Measurements from ENCODE around the gene ZFP62. TPM values are rescaled to one million over a fixed set of nuclear protein-coding genes. Genes with fewer than 3 reads are reported as not detected.

ZFP62 gene
- total and polyA plus RNA-seq, 2 donors = 17.4 to 32.6 TPM

GRCh38 chr5:180875860-180876426 is 14.9 kb upstream of the ZFP62 start:
- H3K4me3 ChIP-seq (ENCODE audit: low read depth, low read length) = no peak overlapping the region
- H3K27ac ChIP-seq (ENCODE audit: low read depth) = no peak overlapping the region
- H3K36me3 ChIP-seq (ENCODE audit: insufficient read depth) = no peaks in the 10 kb centered on the region
- H3K4me1 ChIP-seq (ENCODE audit: insufficient read depth) = no peaks in the 10 kb centered on the region
- 68% methylated on average over 10 of the region's 10 CpGs for WGBS
- DNase-seq (ENCODE audit: extremely low spot score) = no peak

- whole genome bisulfite sequencing = 74% methylated on average over 12 of the region's 12 CpGs
These were observed 13.9 kb upstream of the ZFP62 start for GRCh38 chr5:180874804-180875582.

DNA sequence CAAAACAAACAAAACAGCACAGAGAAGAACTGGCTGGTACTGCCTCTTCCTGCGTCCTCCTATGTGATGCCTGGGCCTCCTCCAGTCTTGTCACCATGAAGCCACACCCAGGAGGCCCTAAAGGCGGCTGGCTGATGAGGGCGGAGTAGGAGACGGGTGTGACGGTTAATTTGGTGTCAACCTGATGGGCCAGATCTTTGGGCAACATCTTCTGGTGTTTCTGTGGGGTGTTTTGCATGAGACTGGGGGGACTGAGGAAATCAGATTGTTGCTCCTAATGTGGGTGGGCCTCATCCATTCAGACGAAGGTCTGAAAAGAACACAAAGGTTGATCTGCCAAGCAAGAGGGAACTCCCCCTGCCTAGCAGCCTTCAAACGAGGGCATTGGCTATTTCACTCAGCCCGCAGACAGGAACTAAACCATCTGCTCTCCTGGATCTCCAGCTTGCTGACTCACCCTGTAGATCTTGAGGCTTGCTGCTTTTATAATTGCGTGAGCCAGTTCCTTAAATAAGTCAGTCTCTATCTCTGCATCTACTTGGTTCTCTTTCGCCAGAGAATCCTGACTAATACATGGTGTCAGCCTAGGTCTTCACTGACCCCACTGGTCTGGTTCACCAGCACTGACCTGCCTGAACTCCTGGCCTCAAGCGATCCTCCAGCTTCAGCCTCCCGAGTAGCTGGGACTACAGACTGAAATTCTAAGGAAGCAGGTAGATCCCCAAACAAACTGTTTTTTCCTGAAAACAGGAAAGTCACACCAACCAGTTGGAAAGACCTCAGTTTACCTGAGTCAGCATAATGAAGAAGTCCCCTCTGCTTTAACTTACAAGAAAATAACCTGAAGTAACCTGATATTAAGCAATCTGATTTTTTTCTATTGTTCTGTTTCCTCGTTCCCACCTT is 12.8 kb upstream of the ZFP62 start:
- DNase-seq (ENCODE audit: extremely low spot score) = no peak
- Histone ChIP-seq H3K36me3 (ENCODE audit: insufficient read depth) (no peaks in the 10 kb centered on the region), H3K4me1 (ENCODE audit: insufficient read depth) (no peaks in the 10 kb centered on the region), H3K27ac (ENCODE audit: low read depth) (no peak overlapping the region), H3K4me3 (ENCODE audit: low read depth, low read length) (no peak overlapping the region)
- WGBS = 70% methylated on average over 13 of the region's 13 CpGs

More at GRCh38 chr5:180874804-180875582, 13.9 kb upstream of the ZFP62 start:
- Histone ChIP-seq H3K4me1 (ENCODE audit: insufficient read depth) (no peaks in the 10 kb centered on the region), H3K4me3 (ENCODE audit: low read depth, low read length) (no peak overlapping the region), H3K36me3 (ENCODE audit: insufficient read depth) (no peaks in the 10 kb centered on the region), H3K27ac (ENCODE audit: low read depth) (no peak overlapping the region)
- no peak for DNase-seq (ENCODE audit: extremely low spot score)

- Histone ChIP-seq H3K27ac (ENCODE audit: low read depth) (no peak overlapping the region), H3K4me1 (ENCODE audit: insufficient read depth) (no peaks in the 10 kb centered on the region)
These were observed 11.3 kb upstream of the ZFP62 start for GRCh38 chr5:180872419-180872818.

DNA sequence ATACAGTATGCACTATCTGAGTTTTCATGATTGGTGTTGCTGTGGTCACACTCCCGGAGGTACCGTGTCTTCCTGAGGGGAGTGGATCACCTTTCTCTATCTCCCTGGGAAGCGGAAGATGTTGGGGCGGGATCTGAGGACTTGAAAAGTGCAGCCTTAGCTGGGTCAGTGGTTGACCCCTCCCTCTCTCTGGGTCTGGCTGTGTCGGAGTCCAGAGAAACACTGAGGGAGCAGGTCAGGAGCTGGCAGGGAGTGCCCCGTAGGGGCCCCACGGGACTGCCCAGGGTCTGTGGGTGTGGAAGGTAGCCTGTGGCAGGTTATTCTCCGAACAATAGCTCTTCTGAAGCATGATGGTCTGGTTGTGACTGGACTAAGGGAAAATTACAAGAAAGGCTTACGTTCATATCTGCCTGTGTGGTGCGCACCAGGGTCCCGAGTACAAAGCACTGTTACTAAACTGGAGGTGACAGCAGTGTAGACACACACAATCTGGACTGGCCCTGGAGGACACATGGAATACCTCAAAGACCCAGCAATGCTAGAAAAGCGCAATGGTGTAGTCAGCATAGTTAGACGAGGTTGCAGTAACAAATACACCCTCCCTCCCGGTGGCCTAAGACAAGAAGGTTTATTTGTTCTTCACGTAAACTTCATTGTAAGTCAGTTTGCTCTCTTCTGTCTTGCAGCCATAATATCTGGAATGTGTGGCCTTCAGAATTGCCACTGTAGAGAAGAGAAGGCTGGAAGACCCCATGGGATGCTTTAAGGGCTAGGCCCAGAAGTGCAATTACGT is 9.4 kb upstream of the ZFP62 start:
- H3K4me3 ChIP-seq (ENCODE audit: low read depth, low read length) = no peak overlapping the region

More at GRCh38 chr5:180872419-180872818, 11.3 kb upstream of the ZFP62 start:
- Histone ChIP-seq H3K4me3 (ENCODE audit: low read depth, low read length) (no peak overlapping the region), H3K36me3 (ENCODE audit: insufficient read depth) (no peaks in the 10 kb centered on the region)
- 82% methylated on average over 9 of the region's 9 CpGs for WGBS
- no peak for DNase-seq (ENCODE audit: extremely low spot score)

DNA sequence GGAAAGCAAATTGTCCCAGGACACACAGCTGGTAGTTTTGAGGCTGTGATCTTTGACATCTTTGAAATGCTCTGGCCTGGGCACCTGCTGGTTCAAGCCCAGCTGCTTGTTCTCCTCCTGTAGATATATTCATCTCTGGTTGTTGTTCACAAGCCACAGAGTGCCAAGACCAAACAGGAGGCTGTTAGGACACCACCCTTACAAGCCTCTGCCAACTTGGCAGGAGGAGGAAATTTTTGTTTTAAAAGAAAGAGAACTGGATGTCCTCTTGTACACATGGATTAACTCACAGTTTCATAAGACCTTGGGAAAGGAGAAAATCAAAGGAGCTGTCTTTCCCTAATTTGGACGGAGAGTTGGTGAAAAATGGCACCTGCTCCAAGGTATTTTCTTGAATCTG is 8.5 kb upstream of the ZFP62 start:
- no peak overlapping the region for H3K27ac ChIP-seq (ENCODE audit: low read depth)
- no peak overlapping the region for H3K4me3 ChIP-seq (ENCODE audit: low read depth, low read length)
- WGBS = 58% methylated on average over 1 of the region's 1 CpG
- H3K36me3 ChIP-seq (ENCODE audit: insufficient read depth) = no peaks in the 10 kb centered on the region
- H3K4me1 ChIP-seq (ENCODE audit: insufficient read depth) = no peaks in the 10 kb centered on the region
- DNase-seq (ENCODE audit: extremely low spot score) = no peak

More for the DNA sequence above, 9.4 kb upstream of the ZFP62 start:
- Histone ChIP-seq H3K36me3 (ENCODE audit: insufficient read depth) (no peaks in the 10 kb centered on the region), H3K27ac (ENCODE audit: low read depth) (no peak overlapping the region), H3K4me1 (ENCODE audit: insufficient read depth) (no peaks in the 10 kb centered on the region)
- WGBS = 69% methylated on average over 16 of the region's 16 CpGs
- DNase-seq (ENCODE audit: extremely low spot score) = no peak

DNA sequence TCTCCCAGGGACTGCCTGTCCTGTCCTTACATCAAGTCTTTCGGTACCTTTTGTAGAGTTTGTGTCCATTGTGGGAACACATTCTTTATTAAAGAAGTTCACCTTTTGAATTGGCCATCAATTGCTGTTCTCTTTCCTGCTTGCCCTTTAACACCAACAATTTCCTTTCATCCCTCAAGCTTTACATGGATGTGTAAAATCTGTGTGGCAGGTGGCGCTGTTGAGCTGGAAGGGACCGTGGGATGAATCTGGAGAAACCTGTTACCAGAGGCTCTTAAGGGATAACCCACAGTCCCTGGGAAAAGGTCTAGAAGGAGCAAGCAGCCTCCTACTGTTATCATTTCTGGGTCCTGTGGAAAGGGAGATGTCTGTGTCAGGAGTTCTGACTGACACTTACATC is 7.9 kb upstream of the ZFP62 start:
- DNase-seq (ENCODE audit: extremely low spot score) = peak; percentile 73
- 3% methylated on average over 3 of the region's 3 CpGs for WGBS
- H3K27ac ChIP-seq (ENCODE audit: low read depth) = no peak overlapping the region

DNA sequence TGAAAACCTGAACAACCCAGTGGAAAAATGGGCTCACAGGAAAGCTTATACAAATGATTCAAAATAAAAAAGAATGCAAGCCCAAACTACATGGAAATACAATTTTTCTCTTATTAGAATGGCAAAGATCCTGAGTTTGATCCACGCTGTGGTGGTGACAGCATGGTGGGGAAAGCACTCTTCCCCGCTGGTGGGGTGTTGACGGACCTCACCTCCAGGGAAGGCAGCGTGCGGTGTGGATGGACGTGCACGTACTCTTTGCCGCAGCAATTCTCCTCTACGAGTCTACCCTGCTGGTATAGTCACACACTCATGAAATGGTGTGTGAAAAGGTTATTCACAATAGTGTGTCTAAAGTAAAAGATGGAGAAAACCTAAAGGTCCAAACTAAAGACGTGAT is 5.9 kb upstream of the ZFP62 start:
- Histone ChIP-seq H3K36me3 (ENCODE audit: insufficient read depth) (no peaks in the 10 kb centered on the region), H3K27ac (ENCODE audit: low read depth) (no peak overlapping the region), H3K4me3 (ENCODE audit: low read depth, low read length) (no peak overlapping the region), H3K4me1 (ENCODE audit: insufficient read depth) (no peaks in the 10 kb centered on the region)
- 83% methylated on average over 10 of the region's 10 CpGs for WGBS
- no peak for DNase-seq (ENCODE audit: extremely low spot score)

More for the DNA sequence above, 7.9 kb upstream of the ZFP62 start:
- H3K36me3 ChIP-seq (ENCODE audit: insufficient read depth) = no peaks in the 10 kb centered on the region
- no peak overlapping the region for H3K4me3 ChIP-seq (ENCODE audit: low read depth, low read length)
- no peaks in the 10 kb centered on the region for H3K4me1 ChIP-seq (ENCODE audit: insufficient read depth)

DNA sequence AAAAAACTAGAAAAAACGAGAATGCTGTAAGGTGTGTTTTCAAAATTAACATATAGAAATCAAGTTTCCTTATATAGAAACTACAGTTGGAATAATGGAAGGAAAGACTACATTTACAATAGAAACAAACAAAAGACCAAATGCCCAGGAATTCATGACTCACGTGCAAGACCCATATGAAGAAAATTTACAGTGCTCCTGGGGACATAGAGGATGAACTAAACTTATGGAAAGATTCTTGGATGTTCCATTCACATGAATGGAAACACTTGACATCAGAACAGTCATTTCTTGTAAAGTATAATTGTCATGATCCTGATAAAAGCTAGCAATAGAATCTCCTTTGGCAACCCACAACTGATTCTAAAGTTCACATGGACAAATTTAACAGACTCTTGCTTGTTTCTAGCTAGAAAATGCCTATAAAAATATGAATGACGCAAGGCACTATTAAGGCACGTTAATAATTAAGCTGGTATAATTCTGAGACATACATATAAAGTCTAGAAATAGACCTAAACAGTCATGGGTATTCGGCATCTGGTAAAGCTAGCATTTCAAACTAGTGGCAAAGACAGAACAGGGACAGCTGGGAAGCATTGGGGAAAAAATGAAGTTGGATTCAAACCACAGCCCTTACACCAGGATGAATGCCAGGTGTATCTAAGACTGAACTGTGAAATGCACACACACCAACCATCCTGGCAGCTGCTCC is 5.1 kb upstream of the ZFP62 start:
- Histone ChIP-seq H3K36me3 (ENCODE audit: insufficient read depth) (no peaks in the 10 kb centered on the region), H3K27ac (ENCODE audit: low read depth) (peak overlapping the region; percentile 48), H3K4me1 (ENCODE audit: insufficient read depth) (no peaks in the 10 kb centered on the region), H3K4me3 (ENCODE audit: low read depth, low read length) (no peak overlapping the region)
- DNase-seq (ENCODE audit: extremely low spot score) = no peak
- WGBS = 43% methylated on average over 5 of the region's 5 CpGs

DNA sequence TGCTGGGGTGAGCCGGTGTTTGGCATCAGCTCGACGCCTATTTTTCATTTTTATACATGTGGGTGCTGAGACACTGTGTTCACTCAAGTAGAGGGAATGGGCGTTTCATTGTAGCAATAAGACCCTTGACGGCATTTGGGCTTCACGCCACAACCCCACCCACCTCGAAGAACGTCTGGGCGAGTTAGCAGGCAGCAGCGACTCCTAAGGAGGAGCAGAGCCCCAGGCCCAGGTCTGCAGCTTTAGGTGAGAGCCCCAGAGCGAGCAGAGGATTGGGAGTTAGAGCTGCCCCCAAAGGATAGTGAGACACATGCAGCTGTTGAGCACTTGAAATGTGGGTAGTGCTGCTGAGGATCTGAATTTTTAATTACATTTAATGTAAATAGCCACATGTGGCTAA is 1.6 kb upstream of the ZFP62 start:
- Histone ChIP-seq H3K27ac (ENCODE audit: low read depth) (no peak overlapping the region), H3K4me1 (ENCODE audit: insufficient read depth) (no peaks in the 10 kb centered on the region), H3K36me3 (ENCODE audit: insufficient read depth) (no peaks in the 10 kb centered on the region), H3K4me3 (ENCODE audit: low read depth, low read length) (no peak overlapping the region)
- 47% methylated on average over 11 of the region's 11 CpGs for WGBS
- DNase-seq (ENCODE audit: extremely low spot score) = no peak

DNA sequence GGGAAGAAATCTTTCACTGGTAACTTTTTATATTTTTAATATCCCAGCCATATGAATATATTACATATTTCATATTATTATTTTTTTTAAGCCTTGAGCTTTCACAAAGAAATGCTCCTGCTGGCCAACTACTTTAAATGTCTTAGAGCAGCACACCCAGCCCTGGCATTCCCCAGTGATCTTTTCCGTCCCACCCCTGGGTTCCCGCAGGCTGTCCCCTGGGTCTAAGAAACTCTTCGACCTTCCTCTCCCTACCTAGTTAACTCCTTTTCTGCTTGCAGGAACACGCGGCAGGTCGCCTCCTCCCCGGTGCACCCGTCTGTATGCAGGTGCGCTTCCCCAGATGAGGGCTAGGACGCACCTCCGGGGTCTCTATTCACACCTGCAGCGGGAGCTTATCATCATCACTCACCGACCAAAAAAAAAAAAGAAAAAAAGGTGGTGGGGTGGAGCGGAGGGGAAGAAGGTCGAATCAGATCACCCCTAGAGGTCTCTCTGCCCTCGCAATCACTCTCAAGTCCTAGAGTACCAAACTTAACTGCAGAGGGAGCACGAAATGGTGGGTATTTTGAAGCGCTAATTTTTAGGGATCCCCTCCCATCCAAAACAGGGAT is 696 bp downstream of the ZFP62 start:
- DNase-seq (ENCODE audit: extremely low spot score) = no peak
- Histone ChIP-seq H3K27ac (ENCODE audit: low read depth) (peak overlapping the region; percentile 94), H3K36me3 (ENCODE audit: insufficient read depth) (no peaks in the 10 kb centered on the region), H3K4me3 (ENCODE audit: low read depth, low read length) (peak overlapping the region; percentile 76), H3K4me1 (ENCODE audit: insufficient read depth) (no peaks in the 10 kb centered on the region)
- WGBS = under 1% methylated on average over 18 of the region's 18 CpGs

- no peaks in the 10 kb centered on the region for H3K36me3 ChIP-seq (ENCODE audit: insufficient read depth)
- no peaks in the 10 kb centered on the region for H3K4me1 ChIP-seq (ENCODE audit: insufficient read depth)
- no peak overlapping the region for H3K27ac ChIP-seq (ENCODE audit: low read depth)
- WGBS = 98% methylated on average over 6 of the region's 6 CpGs
- no peak overlapping the region for H3K4me3 ChIP-seq (ENCODE audit: low read depth, low read length)
- no peak for DNase-seq (ENCODE audit: extremely low spot score)
These were observed 2.5 kb downstream of the ZFP62 start for GRCh38 chr5:180858586-180858985.
